ENCODE measurements around the gene UPK3BL2.
"Not testable (repeated sequence)": the region's sequence is repeated elsewhere in the genome, so short reads cannot be mapped to it uniquely, and the experiment has no call there.

UPK3BL2 gene

DNA sequence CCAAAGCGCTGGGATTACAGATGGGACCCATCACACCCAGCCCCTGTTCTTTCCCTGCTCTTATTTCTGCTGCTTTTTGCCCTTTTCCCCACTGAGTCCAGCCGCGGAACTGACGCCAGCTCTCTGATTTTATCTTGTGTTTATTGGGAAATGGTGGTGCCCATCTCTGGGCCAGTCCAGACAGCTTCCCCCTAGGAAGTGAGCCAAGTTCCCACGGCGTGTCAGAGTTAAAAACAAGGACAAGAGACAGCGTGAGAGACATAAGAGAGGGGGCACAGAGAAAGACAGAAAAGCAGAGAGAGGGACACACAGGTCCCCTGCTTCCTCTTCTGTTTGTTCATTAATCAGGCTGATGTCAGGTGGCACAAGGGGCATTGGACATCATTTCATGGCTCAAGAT, 11.9 kb downstream of the UPK3BL2 start:
- in situ Hi-C loops (cut with MboI; ENCODE audit: low sequenced_read_pairs), result not testable (repeated sequence)

DNA sequence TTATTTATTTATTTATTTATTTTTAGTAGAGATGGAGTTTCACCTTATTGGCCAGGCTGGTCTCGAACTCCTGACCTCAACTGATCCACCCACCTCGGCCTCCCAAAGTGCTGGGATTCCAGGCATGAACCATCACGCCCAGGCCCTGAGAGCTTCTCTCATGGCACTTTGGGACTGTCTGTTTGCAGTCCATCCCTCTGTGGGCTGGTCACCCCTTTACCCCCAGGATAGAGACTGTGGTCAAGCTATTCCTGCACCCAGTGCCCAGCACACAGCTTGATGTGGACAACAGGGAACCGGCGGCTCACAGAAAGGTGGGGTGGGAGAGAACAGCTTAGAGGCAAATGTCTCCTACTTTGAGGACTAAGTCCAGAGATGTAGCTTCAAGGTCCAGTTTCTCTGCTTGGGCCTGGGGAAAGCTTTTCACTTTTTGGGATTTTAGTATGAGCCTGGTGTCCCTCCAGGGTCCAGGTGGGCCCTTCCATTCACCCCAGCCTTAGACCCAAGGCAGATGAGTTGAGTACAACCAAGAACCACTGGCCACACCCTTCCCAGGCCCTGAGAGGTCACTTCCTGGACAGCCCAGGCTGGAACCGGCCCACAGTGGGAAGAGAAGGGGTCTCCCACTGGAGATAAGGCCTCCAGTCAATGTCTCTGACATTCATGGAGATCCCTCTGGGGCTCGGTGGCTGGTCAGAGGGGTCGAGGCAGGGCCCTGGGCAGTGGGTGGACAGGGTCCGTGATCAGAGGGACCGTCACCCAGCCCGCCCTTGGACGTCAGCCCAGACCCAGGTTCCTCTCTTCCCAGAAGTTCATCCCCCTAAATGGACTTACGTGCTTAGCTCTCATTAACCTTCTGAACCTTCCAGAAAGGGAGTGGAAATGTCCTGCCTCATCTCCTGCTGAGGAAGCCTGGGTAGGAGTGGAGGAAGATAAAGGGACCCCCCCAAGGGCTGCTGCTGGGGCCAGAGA, 15.4 kb downstream of the UPK3BL2 start:
- in situ Hi-C loops (cut with MboI; ENCODE audit: low sequenced_read_pairs), result not testable (repeated sequence)

DNA sequence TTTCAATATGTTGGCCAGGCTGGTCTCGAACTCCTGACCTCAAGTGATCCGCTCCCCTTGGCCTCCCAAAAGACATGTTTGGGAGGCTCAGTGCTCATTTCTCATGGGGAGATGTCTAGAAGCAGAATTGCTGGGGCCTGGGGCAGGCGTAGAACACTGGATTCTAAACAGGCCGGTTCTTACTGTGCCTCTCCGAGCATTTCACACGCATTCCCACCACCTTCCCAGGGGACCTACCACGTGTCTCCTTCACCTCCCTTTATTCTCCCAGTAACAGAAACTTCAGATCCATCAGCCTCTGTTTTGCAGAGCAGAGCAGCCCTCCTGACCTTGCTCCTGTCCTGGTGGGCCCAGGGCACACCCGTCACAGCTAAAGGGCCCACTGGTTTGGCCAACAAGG, 16.3 kb downstream of the UPK3BL2 start:
- in situ Hi-C loops (cut with MboI; ENCODE audit: low sequenced_read_pairs), result not testable (repeated sequence)

DNA sequence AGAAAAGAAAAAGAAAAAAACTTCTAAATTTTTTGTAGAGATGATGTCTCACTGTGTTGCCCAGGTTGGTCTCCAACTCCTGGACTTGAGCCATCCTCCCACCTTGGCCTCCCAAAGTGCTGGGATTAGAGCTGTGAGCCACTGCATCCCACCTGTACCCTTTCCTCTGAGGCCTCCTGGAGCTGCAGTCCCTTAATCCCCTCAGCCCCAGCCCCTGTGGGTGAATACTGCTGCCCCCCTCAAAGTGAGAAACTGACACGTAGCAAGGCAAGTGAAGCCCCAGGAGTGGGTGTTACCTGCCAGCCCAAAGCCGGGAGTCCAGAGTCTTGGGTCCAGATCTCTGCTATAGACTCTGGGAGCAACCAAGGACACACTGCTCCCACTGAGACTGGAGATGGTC, 18.7 kb downstream of the UPK3BL2 start:
- in situ Hi-C loops (cut with MboI; ENCODE audit: low sequenced_read_pairs), result not testable (repeated sequence)

DNA sequence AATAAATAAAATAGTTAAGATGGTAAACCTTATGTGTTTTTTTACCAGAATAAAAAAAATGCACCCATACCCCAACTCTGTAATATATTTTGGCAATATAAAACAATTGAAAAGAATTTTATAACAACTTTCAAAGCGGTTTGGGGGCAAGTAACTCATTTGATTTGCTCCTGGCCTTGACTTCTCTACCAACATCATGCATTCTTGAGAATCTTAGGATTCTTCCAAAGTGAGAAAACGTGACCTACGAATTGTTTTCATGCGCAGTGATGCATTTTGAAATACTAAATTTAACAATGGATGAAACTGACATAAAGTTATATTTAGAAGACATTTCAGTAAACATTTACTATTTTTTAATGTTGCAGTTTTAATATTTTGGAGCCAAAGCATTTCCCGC, 22.7 kb downstream of the UPK3BL2 start:
- in situ Hi-C loops (cut with MboI; ENCODE audit: low sequenced_read_pairs), result not testable (repeated sequence)

DNA sequence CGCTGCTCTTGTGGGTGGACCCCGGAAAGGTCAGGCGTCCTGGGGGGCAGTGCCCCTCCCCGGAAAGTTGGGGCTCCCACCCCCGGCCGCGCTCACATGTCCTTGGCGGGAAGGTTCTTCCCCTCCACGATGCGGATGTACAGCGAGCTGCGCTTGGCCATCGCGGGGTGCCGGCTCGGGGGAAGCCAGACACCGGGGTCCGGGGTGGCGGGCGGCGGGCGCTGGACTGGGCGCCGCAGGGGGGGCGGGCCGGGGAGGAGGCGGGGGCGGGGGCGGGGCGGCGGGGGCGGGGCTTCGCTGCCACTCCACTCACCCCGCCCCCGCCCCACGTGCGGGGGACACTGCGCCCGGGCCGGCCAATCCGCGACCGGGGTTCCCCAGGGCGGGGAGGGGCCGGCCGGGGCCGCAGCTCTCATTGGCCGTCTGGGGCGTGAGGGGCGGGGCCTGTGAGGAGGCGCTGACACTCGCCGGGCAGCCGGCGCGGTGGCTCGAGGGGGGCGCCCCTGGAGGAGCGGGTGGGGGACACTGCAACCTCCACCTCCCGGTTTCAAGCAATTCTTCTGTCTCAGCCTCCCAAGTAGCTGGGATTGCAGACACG, 25.8 kb downstream of the UPK3BL2 start, which contains the start of gene RASA4B:
Gene RASA4B, minus strand, starts transcription at position 228 of the 598 bp plus-strand sequence. Its CDS starts 67 bp downstream, at position 161.
- in situ Hi-C loops (cut with MboI; ENCODE audit: low sequenced_read_pairs), result not testable (repeated sequence)

DNA sequence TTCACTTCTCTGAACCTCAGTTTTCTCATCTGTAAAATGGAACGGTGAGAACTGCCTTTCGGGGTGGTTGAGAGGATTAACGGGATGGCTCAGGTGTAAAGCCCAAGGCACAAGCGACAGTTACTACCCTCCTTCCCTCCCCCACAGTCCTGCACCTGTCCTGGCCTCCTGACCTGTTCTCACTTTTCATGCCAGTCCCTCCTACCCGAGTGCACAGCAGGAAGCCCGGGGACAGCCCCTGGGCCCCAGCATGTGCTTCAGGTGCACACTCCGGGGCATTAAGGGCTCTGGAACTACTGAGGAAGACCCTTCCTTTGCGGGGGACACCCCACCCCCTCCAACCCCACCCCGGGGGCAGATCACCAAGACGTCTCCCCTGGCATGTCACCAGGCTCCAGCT, 26.5 kb downstream of the UPK3BL2 start:
- in situ Hi-C loops (cut with MboI; ENCODE audit: low sequenced_read_pairs), result not testable (repeated sequence)

DNA sequence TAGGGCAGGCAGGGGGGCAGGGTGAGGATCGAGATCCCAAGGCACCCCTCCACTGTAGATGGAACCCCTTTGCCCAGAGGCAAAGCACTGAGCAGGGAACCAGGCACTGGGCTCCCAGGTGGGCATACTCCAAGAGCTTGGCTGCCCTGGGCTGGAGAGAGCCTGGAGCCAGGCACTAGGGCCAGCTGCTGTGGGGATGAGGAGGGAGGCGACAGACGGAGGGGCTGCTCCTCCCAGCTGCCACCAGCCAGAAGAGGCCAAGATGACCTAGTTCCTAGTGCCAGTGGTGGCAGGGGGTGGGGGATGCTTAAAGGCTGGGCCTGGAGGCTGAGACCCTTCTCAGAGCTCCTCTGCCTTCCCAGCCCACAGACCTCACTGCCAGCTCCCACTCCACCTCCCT, 27.6 kb downstream of the UPK3BL2 start:
- in situ Hi-C loops (cut with MboI; ENCODE audit: low sequenced_read_pairs), result not testable (repeated sequence)

DNA sequence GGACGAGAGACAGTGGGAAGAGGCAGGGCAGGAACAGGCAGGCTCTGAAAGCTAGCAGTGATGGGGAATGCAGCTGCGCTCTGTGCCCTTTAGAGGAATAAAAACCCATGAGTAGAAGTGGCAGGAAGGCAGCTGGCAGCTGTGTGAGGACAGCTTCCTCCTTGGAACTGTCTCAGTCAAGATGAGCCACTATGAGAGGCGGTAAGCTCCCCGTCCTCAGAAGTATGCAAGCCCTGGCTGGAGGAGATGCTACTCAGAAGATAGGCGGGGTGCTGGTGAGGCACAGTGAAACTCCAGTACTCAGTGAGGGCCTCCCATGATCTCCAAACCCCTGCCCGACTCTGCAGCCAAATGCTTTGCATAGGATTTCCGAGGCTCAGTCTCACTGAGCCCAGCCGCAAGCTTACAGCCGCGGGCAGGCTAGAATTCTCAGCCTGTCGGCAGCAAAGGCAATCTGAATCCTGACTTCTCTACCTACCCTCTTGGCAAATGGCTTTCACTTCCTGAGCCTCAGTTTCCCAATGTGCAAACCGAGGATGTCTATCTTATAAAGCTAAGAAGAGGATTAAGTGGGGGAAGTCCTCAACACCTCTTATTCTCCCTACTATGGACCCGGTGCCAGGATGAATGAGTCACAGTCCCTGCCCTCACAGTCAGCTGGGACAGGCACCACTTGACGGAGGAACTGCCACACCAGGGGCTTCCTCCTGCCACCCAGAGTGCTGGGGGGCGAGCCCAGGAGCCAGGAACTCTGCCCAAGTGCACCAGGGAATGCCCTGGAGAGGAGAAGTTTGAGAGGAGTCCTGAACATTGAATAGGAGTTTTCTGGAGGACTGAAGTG, 28.4 kb downstream of the UPK3BL2 start:
- in situ Hi-C loops (cut with MboI; ENCODE audit: low sequenced_read_pairs), result not testable (repeated sequence)

DNA sequence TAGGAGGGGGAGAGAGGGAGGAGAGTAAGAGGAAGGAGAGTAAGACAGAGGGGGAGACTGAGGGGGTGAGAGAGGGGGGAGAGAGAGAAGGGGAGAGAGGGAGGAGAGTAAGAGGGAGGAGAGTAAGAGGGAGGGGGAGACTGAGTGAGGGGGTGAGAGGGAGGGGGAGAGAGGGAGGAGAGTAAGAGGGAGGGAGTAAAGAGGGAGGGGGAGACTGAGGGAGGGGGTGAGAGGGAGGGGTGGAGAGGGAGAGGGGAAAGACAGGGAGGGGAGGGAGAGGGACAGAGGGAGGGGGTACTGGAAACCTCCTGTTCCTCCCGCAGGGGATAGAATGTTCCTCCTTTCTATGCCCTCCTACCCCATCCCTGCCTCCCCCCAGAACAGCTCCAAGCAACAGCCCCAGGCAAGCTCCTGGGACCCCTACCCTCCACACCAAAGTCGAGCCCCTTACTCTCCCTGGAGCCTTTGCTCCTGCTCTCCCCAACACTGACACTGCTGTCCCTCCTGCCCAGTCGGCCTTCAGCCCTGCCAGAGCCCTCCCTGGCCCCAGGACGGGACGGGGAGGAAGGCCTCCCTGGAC, 30.8 kb downstream of the UPK3BL2 start:
- in situ Hi-C loops (cut with MboI; ENCODE audit: low sequenced_read_pairs), result not testable (repeated sequence)

DNA sequence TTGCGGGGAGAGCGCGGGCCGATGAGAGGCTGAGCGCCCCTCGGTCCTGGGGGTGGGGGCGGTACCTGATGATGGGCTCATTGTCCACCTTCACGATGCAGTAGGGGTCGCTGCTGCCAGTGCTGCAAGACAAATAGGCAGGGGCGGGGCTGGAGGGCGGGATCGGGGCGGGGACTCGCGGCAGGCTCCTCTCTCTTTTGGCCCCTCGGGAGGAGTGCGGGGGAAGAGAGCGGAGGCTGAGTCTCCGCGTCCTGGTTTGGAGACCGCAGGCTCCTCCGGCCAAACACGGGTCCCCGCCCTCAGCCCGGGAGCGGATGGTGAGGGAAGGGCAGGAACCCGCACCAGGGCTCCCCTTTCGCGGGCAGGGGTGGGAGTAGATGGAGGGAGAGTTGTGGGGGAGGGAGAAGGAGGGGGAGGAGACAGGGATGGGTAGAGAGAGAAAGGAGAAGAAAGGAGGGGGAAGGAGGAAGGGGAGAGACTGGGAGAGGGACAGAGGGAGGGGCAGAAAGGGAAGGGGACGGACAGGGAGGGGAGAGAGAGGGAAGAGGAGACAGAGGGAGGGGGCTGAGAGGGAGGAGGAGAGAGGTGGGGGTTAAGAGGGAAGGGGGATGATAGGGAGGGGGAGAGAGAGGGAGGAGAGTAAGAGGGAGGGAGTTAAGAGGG, 31.5 kb downstream of the UPK3BL2 start:
- in situ Hi-C loops (cut with MboI; ENCODE audit: low sequenced_read_pairs), result not testable (repeated sequence)

DNA sequence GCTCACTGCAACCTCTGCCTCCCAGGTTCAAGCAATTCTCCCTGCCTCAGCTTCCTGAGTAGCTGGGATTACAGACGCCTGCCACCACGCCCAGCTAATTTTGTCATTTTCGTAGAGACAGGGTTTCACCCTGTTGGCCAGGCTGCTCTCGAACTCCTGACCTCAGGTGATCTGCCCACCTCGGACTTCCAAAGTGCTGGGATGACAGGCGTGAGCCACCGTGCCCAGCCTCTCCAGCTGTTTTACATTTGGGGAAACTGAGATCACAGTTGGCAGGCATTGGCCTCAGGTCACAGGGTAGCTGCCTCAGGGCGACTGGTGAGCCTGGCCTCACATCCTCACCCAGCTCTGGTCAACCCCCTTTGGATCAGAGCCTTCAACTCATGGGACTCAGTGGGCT, 32.9 kb downstream of the UPK3BL2 start:
- in situ Hi-C loops (cut with MboI; ENCODE audit: low sequenced_read_pairs), result not testable (repeated sequence)

DNA sequence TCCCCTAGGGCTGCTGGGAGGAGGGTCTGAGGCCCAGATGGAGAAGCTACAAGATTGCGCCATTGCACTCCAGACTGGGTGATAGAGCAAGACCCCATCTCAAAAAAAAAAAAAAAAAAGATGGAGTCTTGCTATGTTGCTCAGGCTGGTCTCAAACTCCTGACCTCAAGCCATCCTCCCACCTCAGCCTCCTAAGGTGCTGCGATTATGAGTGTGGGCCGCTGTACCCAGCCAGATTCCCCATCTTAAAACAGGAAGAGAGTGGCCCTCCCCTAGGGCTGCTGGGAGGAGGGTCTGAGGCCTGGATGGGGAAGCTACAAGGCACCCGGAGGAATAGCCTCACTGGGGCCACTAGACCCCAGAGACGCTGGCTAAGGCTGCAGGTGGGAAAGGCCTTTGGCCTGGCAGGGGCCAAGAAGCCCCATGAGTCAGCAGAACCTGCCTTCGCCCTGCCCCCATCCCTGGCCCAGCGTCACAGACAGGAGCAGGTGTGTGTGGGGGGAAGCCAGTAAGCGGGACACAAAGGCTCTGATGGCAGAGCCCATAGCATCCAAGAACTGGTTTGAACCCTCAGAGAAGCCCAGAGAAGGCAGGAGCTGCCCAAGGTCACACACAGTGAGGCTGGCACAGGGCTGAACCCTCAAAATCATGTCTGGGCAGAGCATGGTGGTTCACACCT, 35.9 kb downstream of the UPK3BL2 start:
- in situ Hi-C loops (cut with MboI; ENCODE audit: low sequenced_read_pairs), result not testable (repeated sequence)

DNA sequence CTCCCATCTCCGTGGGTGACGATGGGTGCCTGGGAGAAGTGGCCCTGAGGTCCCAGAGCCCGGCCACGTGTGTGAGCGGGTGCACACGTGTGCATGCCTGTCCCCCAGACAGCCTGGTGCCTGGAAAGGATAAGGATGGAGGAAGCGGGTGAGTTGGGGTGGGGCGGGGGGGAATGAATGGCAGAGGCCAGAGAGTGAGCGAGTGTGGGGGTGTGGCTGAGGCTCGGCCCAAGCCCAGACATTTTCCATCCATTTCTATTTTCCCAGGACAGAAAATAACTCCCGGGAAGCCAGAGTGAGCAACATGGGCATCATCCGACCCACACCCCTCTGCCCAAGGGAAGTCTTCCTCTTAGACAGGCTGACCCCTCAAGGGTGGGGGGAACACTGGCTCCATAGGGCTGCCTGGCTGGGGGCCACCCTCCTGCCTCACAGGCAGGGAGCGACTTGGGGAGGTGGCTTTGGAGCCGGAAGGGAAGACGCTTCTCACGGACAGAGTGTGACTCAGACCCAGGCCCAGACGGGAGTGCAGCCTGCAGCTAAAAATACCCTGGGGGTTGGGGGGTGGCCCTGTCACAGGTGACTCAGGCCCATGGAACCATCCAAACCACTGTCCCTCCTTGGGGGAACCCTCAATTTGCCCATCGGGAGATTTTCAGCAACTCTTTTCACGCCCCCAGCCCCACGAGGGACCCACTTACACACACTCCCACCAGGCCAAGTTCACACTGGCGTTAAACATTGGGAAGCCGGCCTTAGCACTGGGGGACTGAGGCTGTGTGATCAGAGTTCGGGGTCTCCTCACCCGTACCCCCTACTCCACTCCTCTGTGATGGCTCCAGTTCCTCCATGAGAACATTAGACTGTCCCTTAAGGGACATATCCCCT, 38.0 kb downstream of the UPK3BL2 start:
- in situ Hi-C loops (cut with MboI; ENCODE audit: low sequenced_read_pairs), result not testable (repeated sequence)

DNA sequence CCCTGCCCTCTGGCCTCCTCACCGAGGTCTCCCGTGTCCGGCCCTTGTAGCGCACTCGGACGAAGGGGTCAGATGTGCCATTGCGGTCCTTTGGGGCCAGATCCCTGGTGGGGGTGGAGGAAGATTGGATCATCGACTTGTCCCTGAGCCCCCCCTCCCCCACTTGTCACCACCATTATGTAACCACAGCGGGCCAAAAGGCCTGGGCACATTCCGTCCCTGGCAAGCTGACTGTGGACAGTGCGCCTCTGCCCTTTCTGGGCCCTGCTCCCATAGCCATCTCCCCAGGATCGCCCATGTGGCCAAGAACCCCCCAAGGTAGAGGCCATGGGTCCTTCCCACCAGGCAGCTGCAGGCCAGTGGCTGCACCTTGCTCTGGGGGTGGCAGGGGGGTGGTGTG, 40.4 kb downstream of the UPK3BL2 start:
- in situ Hi-C loops (cut with MboI; ENCODE audit: low sequenced_read_pairs), result not testable (repeated sequence)

DNA sequence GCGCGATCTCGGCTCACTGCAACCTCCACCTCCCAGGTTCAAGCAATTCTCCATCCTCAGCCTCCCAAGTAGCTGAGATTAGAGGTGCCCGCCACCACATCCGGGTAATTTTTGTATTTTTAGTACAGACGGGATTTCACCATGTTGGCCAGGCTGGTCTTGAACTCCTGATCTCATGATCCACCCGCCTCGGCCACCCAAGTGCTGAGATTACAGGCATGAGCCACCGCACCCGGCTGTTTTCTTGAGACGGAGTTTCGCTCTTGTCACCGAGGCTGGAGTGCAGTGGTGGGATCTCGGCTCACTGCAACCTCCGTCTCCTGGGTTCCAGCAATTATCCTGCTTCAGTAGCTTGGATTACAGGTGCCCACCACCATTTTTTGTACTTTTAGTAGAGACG, 45.2 kb downstream of the UPK3BL2 start:
- in situ Hi-C loops (cut with MboI; ENCODE audit: low sequenced_read_pairs), result not testable (repeated sequence)

DNA sequence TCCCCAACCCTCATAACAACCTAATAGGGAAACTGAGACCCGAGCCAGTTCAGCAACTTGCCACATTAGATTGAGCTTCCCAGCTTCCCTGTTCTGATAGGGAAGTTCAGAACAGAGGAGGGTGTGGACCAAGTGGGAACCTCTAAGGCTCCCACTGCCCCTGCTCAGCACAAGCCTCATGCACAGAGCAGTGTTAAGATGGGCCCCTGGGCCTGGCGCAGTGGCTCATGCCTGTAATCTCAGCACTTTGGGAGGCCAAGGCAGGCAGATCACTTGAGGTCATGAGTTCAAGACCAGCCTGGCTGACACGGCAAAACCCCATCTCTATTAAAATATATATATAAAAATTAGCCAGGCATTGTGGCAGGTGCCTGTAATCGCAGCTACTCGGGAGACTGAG, 46.2 kb downstream of the UPK3BL2 start:
- in situ Hi-C loops (cut with MboI; ENCODE audit: low sequenced_read_pairs), result not testable (repeated sequence)

DNA sequence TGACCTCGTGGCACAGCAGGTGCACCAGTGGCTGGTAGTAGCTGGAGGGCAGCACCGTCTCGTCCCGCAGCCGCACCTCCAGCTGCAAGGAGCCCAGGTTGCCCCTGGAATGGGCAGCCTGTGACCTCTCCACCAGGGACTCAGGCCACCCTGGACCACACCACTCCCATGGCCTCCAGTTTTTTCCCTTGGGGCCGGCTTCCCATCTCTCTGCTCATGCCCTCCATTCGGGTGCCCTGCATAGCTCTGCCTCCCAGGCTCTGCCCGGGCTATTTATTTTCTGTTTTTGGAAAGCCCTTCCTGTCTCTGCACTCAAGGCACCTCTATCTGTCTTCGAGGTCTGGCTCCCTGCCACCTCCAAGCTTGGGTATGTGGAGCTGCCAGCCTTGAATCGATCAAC, 46.6 kb downstream of the UPK3BL2 start:
- in situ Hi-C loops (cut with MboI; ENCODE audit: low sequenced_read_pairs), result not testable (repeated sequence)
